HG02884 (cell line): ENCODE results near the gene SORCS2.

Source experiments
- ATAC-seq: cut with Tn5 transposase; IDR thresholded peaks from one replicate; pipeline ENCODE4 v1.9.1; 2021; ENCODE audit warnings: mild to moderate bottlenecking, moderate library complexity; ENCODE audit not compliant: unreplicated experiment

SORCS2 gene

GRCh38 chr4:7727749-7728148 lies 535.4 kb downstream of the SORCS2 start:
- no peak for ATAC-seq

GRCh38 chr4:7731437-7731836 lies 539.1 kb downstream of the SORCS2 start:
- ATAC-seq: no peak

- no peak for ATAC-seq
These were observed 539.9 kb downstream of the SORCS2 start for GRCh38 chr4:7732263-7732662.

- no peak for ATAC-seq
These were observed 540.9 kb downstream of the SORCS2 start for GRCh38 chr4:7733201-7733600.

- no peak for ATAC-seq
These were observed 541.7 kb downstream of the SORCS2 start for GRCh38 chr4:7733801-7734650.

- no peak for ATAC-seq
These were observed 542.4 kb downstream of the SORCS2 start for GRCh38 chr4:7734651-7735260.

- ATAC-seq: no peak
These were observed 543.1 kb downstream of the SORCS2 start for GRCh38 chr4:7735395-7735794.

GRCh38 chr4:7735961-7736360 lies 543.6 kb downstream of the SORCS2 start:
- ATAC-seq: no peak

- no peak for ATAC-seq
These were observed 544.3 kb downstream of the SORCS2 start for GRCh38 chr4:7736436-7737267.

- no peak for ATAC-seq
These were observed 544.9 kb downstream of the SORCS2 start for GRCh38 chr4:7737268-7737645.

GRCh38 chr4:7737752-7738457 lies 545.6 kb downstream of the SORCS2 start:
- no peak for ATAC-seq

- ATAC-seq: no peak
These were observed 546.2 kb downstream of the SORCS2 start for GRCh38 chr4:7738458-7739076.

GRCh38 chr4:7739077-7739917 lies 547.0 kb downstream of the SORCS2 start:
- no peak for ATAC-seq

- no peak for ATAC-seq
These were observed 547.9 kb downstream of the SORCS2 start for GRCh38 chr4:7739918-7740865.

GRCh38 chr4:7740866-7741525 lies 548.7 kb downstream of the SORCS2 start:
- ATAC-seq: no peak

- no peak for ATAC-seq
These were observed 549.8 kb downstream of the SORCS2 start for GRCh38 chr4:7741946-7742806.

- no peak for ATAC-seq
These were observed 550.5 kb downstream of the SORCS2 start for GRCh38 chr4:7742807-7743280.
